Endothelial cell (in vitro differentiated cells): ENCODE data around the gene PCNX3. TPM values are rescaled to one million over a fixed set of nuclear protein-coding genes. Genes with fewer than 3 reads are reported as not detected.

Experiments
- DNase-seq: peaks from one replicate; pipeline ENCODE4 v3.0.0; 2021; ENCODE audit warnings: low spot score
- H3K27ac Mint-ChIP-seq: one replicate; pipeline ENCODE4 v1.8.0; 2021; ENCODE audit warnings: mixed read lengths, inconsistent platforms; ENCODE audit not compliant: unreplicated experiment
- H3K27me3 Mint-ChIP-seq: one replicate; pipeline ENCODE4 v1.8.0; 2021; ENCODE audit warnings: mild to moderate bottlenecking, moderate library complexity, mixed read lengths, inconsistent platforms; ENCODE audit not compliant: unreplicated experiment
- H3K36me3 Mint-ChIP-seq: one replicate; pipeline ENCODE4 v1.8.0; 2021; ENCODE audit warnings: mild to moderate bottlenecking, low read depth, mixed read lengths, inconsistent platforms; ENCODE audit not compliant: unreplicated experiment
- H3K4me1 Mint-ChIP-seq: one replicate; pipeline ENCODE4 v1.8.0; 2021; ENCODE audit warnings: mild to moderate bottlenecking, mixed read lengths, inconsistent platforms; ENCODE audit not compliant: unreplicated experiment
- H3K4me3 Mint-ChIP-seq: one replicate; pipeline ENCODE4 v1.8.0; 2021; ENCODE audit warnings: mild to moderate bottlenecking, mixed read lengths, inconsistent platforms; ENCODE audit not compliant: unreplicated experiment
- H3K9me3 Mint-ChIP-seq: one replicate; pipeline ENCODE4 v1.8.0; 2021; ENCODE audit warnings: mixed read lengths, inconsistent platforms; ENCODE audit not compliant: unreplicated experiment
- total RNA-seq: library from RNA; stranded (reverse); fragmentation: NEBNext Ultra II Directional; extraction: Animal tissue kit (Norgen Biotek cat#: 25700); gene quantifications from one replicate; pipeline ENCODE4 v1.2.1, GENCODE V29; 2021; ENCODE audit not compliant: unreplicated experiment
- TF ChIP-seq, protein P1 (sequence below): fragments of 200-600 bp; sonication (generic); IDR thresholded peaks from one replicate; pipeline ENCODE4 v1.5.0; 2021; ENCODE audit warnings: antibody characterized with exemption; ENCODE audit not compliant: unreplicated experiment

The PCNX3 gene
- total RNA-seq, 1 donor from 2014 or later: 76.1 TPM

GRCh38 chr11:65585396-65586246 is 30.0 kb upstream of the PCNX3 start:
- DNase-seq: no peak
- Mint-ChIP-seq H3K27me3 (peaks cover 43% of the 10 kb centered on the region), H3K36me3 (peaks cover 11% of the 10 kb centered on the region), H3K27ac (no peak overlapping the region), H3K9me3 (no peaks in the 10 kb centered on the region), H3K4me1 (peaks cover 4% of the 10 kb centered on the region), H3K4me3 (peak overlapping the region; percentile 47)
- TF ChIP-seq, protein P1, sequence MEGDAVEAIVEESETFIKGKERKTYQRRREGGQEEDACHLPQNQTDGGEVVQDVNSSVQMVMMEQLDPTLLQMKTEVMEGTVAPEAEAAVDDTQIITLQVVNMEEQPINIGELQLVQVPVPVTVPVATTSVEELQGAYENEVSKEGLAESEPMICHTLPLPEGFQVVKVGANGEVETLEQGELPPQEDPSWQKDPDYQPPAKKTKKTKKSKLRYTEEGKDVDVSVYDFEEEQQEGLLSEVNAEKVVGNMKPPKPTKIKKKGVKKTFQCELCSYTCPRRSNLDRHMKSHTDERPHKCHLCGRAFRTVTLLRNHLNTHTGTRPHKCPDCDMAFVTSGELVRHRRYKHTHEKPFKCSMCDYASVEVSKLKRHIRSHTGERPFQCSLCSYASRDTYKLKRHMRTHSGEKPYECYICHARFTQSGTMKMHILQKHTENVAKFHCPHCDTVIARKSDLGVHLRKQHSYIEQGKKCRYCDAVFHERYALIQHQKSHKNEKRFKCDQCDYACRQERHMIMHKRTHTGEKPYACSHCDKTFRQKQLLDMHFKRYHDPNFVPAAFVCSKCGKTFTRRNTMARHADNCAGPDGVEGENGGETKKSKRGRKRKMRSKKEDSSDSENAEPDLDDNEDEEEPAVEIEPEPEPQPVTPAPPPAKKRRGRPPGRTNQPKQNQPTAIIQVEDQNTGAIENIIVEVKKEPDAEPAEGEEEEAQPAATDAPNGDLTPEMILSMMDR: no peak

DNA sequence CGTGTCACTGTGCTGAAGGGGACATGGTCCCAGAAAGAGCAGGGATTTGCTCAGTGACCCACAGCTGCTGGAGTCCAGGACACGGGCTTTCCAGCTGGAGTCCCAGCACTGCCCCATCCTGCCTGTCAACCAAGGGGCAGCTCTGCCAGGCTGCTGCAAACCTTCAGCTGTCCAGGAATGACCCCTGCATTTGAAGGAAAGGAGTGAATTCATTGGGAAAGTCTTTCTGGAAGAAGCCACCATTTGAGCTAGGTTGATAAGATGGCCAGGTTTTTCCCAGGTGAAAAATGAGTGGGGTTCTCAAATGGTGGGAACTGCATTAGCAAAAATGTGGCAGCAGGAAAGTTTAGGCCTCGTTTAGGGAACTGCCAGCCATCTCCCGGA is 29.3 kb upstream of the PCNX3 start:
- DNase-seq: no peak
- peak overlapping the region; percentile 47 for H3K4me3 Mint-ChIP-seq
- H3K4me1 Mint-ChIP-seq: peaks cover 4% of the 10 kb centered on the region
- H3K27ac Mint-ChIP-seq: peak overlapping the region; percentile 31
- H3K36me3 Mint-ChIP-seq: peaks cover 11% of the 10 kb centered on the region
- no peaks in the 10 kb centered on the region for H3K9me3 Mint-ChIP-seq
- H3K27me3 Mint-ChIP-seq: peaks cover 46% of the 10 kb centered on the region
- TF ChIP-seq, protein P1: no peak

DNA sequence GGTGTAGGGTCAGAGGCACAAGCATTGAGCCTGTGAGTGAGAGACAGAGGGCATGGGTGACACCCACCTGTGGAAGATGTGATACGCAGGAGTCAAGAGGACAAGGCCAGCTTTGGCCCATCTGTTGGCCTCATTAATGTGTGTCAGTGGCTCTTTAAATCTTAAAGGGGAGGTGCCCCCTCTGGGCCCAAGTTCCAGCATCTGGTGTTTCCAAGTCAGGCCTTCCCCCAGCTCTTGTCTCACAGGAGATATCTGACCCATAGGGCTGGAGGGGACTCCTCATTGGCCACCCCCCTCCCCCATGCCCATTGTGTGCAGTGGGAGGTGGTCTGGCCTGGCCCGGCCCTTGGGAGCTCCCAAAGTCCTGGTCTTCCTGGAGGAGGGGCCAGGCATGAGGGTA is 28.9 kb upstream of the PCNX3 start:
- Mint-ChIP-seq H3K4me1 (peaks cover 4% of the 10 kb centered on the region), H3K27ac (peak overlapping the region; percentile 31), H3K36me3 (peaks cover 11% of the 10 kb centered on the region), H3K9me3 (no peaks in the 10 kb centered on the region), H3K27me3 (peaks cover 47% of the 10 kb centered on the region), H3K4me3 (no peak overlapping the region)
- TF ChIP-seq, protein P1: no peak
- DNase-seq: no peak

- Mint-ChIP-seq H3K27ac (peak overlapping the region; percentile 48), H3K27me3 (peaks cover 37% of the 10 kb centered on the region), H3K4me1 (peaks cover 2% of the 10 kb centered on the region), H3K9me3 (no peaks in the 10 kb centered on the region), H3K36me3 (peaks cover 9% of the 10 kb centered on the region), H3K4me3 (no peak overlapping the region)
- peak; percentile 70 for DNase-seq
- TF ChIP-seq, protein P1: peak; percentile 57
Measured at GRCh38 chr11:65588199-65589054, 27.1 kb upstream of the PCNX3 start.
